ENCODE measurements around the gene CBY1. TPM values are rescaled to one million over a fixed set of nuclear protein-coding genes. Genes with fewer than 3 reads are reported as not detected.
A peak's percentile ranks its signal among the peaks of the same experiment; 100 is the strongest.

The CBY1 gene
- total and polyA plus RNA-seq, 10 donors, result 20.2 to 37.2 (median 25.1) TPM

DNA sequence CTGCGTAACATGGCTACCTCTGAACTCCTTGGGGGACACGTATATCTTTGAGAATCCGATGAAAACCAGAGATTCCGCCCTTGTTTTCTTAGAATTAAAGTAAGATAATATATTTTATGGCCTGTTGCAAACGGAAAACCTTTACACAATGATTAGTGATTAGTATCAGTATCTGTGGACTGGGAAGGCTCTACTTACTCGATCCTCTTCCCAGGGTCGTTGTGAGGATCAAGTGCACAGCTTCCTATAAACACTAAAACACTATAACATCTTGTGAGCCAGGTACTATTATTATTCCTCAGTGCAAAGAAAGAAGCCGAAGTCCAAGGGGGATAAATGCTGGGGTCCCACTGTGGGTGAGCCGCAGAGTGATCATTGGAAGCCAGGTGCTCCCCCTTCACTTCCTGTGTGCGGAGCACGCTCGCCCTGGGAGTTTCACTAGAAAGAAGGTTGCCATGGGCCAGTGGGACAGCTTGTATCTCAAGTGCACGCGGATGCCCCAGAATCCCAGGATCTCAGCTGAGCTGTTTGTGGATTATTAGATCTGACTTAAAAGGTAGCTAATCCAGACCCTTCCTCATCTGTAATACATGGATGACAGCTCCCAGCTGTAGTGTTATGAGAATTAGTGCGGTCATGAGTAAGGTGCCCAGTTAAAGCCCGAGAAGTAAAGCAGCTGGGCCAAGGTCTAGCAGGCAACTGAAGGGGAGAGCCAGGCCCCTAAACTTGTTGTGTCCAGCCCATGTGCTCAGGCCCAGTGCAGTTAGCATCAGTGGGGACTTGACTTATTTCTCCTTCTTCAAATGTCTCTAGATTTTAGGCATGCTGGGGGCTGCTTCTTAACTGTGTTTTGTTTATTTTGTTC, 839 bp downstream of the CBY1 start:
- Histone ChIP-seq H3K9me3 (no peaks in the 10 kb centered on the region), H3K4me3 (peak overlapping the region; percentile 71 to 99 (median 89)), H3K27me3 (replicated peaks in 1 of 7) (no peaks in the 10 kb centered on the region), H3K27ac (peak overlapping the region; percentile 85 to 95 (median 90)), H3K36me3 (peaks cover 0 to 13% (median 3%) of the 10 kb centered on the region in 6 donors), H3K4me1 (peaks cover 10 to 30% (median 21%) of the 10 kb centered on the region in 6 donors)
- no peak for TF ChIP-seq POLR2AphosphoS5 (IDR thresholded peaks at IDR 0.05)
- TF ChIP-seq, protein P1, sequence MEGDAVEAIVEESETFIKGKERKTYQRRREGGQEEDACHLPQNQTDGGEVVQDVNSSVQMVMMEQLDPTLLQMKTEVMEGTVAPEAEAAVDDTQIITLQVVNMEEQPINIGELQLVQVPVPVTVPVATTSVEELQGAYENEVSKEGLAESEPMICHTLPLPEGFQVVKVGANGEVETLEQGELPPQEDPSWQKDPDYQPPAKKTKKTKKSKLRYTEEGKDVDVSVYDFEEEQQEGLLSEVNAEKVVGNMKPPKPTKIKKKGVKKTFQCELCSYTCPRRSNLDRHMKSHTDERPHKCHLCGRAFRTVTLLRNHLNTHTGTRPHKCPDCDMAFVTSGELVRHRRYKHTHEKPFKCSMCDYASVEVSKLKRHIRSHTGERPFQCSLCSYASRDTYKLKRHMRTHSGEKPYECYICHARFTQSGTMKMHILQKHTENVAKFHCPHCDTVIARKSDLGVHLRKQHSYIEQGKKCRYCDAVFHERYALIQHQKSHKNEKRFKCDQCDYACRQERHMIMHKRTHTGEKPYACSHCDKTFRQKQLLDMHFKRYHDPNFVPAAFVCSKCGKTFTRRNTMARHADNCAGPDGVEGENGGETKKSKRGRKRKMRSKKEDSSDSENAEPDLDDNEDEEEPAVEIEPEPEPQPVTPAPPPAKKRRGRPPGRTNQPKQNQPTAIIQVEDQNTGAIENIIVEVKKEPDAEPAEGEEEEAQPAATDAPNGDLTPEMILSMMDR (IDR thresholded peaks at IDR 0.05 in 8 of 11, conservative IDR thresholded peaks at IDR 0.05 in 3 of 11), result no peak
- no peak for TF ChIP-seq POLR2A (IDR thresholded peaks at IDR 0.05)
- DNase-seq, result peak; percentile 77
- WGBS, 5 donors, result 6 to 19% (median 12%) methylated on average over 16 of the region's 16 CpGs
- intact Hi-C loops (cut with DNase I; ENCODE audit: low total_unique reads), result no loop called here

DNA sequence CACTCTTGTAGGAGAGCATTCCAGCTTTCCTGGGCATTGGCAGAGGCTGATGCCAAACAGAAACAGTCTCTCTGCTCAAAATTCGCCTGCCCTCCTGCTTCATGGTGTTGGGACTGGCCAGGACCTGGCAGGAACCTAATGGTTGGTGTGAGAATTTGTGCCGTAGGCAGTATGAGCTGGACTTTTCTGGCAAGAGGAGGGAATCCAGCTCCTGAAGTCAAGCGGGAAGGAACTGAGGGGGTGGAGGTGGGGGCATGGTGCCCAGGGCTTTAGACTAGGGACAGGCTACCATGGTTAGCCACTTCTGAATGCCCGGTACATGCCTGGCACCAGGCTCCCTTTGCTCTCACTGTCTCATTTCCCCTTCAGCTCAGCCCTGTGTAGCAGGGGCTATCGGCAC, 18.4 kb downstream of the CBY1 start:
- WGBS, 5 donors, result 89 to 94% (median 91%) methylated on average over 5 of the region's 5 CpGs
- TF ChIP-seq POLR2AphosphoS5 (IDR thresholded peaks at IDR 0.05) (no peak), POLR2A (IDR thresholded peaks at IDR 0.05) (no peak)
- TF ChIP-seq, protein P1 (IDR thresholded peaks at IDR 0.05 in 8 of 11, conservative IDR thresholded peaks at IDR 0.05 in 3 of 11), result no peak
- Histone ChIP-seq H3K36me3 (peaks cover 0 to 43% (median 29%) of the 10 kb centered on the region in 6 donors), H3K27ac (no peak overlapping the region), H3K9me3 (no peaks in the 10 kb centered on the region), H3K4me1 (no peaks in the 10 kb centered on the region), H3K4me3 (no peak overlapping the region), H3K27me3 (replicated peaks in 1 of 7) (no peaks in the 10 kb centered on the region)
- DNase-seq, result no peak
- intact Hi-C loops (cut with DNase I; ENCODE audit: low total_unique reads), result no loop called here

DNA sequence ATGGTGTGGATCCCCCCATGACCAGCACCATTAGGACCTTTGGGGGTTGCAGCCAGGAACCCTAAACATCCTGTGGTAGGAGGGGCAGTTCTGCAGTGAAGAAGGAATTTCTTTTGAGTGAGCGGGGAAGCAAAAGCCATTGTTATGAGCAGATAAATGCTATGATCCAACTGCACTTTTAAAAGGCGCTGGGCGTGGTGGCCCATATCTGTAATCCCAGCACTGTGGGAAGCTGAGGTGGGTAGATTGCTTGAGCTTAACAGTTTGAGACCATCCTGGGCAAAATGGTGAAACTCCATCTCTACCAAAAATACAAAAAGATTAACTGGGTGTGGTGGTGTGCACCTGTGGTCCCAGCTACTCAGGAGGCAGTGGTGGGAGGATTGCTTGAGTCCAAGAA, 19.4 kb downstream of the CBY1 start:
- TF ChIP-seq POLR2A (IDR thresholded peaks at IDR 0.05), result no peak
- TF ChIP-seq, protein P1 (IDR thresholded peaks at IDR 0.05 in 8 of 11, conservative IDR thresholded peaks at IDR 0.05 in 3 of 11), result no peak
- TF ChIP-seq POLR2AphosphoS5 (IDR thresholded peaks at IDR 0.05), result no peak
- Histone ChIP-seq H3K9me3 (no peaks in the 10 kb centered on the region), H3K4me3 (no peak overlapping the region), H3K4me1 (no peaks in the 10 kb centered on the region), H3K36me3 (peaks cover 0 to 35% (median 26%) of the 10 kb centered on the region in 6 donors), H3K27me3 (replicated peaks in 1 of 7) (no peaks in the 10 kb centered on the region), H3K27ac (no peak overlapping the region)
- intact Hi-C loops (cut with DNase I; ENCODE audit: low total_unique reads), result no loop called here
- no peak for DNase-seq
- 88 to 96% (median 93%) methylated on average over 3 of the region's 3 CpGs for WGBS, 5 donors
